H1 (cell line): ENCODE measurements around the gene PLA2G15. TPM values are rescaled to one million over a fixed set of nuclear protein-coding genes. Genes with fewer than 3 reads are reported as not detected.

ENCODE experiments used
- BCL11A ChIP-seq, 2 experiments: IDR thresholded peaks; one replicate each; pipeline ENCODE4 v1.6.1; 2011; ENCODE audit warnings: low read depth in 2 of 2, low read length in 2 of 2, mild to moderate bottlenecking in 2 of 2
- CBX5 ChIP-seq: fragments of 300-800, 300-1000 bp; sonication (generic); IDR thresholded peaks from 2 replicates; pipeline ENCODE4 v1.7.1; 2016; ENCODE audit warnings: antibody characterized with exemption, low read length, low read depth
- CBX8 ChIP-seq: fragments of 300-800, 300-1000 bp; sonication (generic); IDR thresholded peaks from 2 replicates; pipeline ENCODE4 v1.7.1; 2016; ENCODE audit warnings: low read depth, low read length, borderline replicate concordance
- USF2 ChIP-seq: IDR thresholded peaks from 2 replicates; pipeline ENCODE4 v1.6.1; 2011; ENCODE audit warnings: low read length, improper control_type of control experiment
- polyA plus RNA-seq, 7 experiments: library from polyadenylated mRNA; depleted of rRNA in 3 of 7; stranded (reverse) in 5 of 7; unstranded in 2 of 7; fragments of >200 nt in 5 of 7; fragments of 200-250 nt in 2 of 7; gene quantifications; 1 replicate in 5 of 7; 2 replicates in 1 of 7; 4 replicates in 1 of 7; pipeline versions ENCODE4 v1.2.1 to v1.2.3, GENCODE V29; 2011 to 2013; ENCODE audit warnings: missing spikeins in 2 of 7, mixed read lengths in 2 of 7
- total RNA-seq: library from RNA; stranded (reverse); fragmentation: NEBNext Ultra II Directional; extraction: Animal tissue kit (Norgen Biotek cat#: 25700); gene quantifications from 2 replicates; pipeline ENCODE4 v1.2.1, GENCODE V29; 2021

Gene PLA2G15
- total and polyA plus RNA-seq, 2 of the 8 experiments (the other 6 are each of a cell fraction or from before 2014, with no cell fraction given): 11.2 to 12.0 TPM

DNA sequence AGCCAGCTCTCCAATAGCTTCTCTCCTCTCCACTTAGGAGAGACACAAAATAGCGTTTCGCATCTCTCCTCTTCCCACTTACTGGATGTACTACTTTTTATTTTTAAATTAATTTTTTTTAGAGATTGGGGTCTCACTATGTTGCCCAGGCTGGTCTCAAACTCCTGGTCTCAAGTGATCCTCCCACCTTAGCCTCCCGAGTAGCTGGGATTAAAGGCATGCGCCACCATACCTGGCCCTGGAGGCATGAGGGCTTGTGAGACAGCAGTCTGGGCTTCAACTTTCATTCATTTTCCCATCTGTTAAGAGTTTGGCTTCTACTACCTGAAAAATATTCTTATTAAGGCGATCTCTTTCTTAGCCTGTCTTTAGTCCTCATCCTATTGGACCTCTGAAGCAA lies 47.3 kb downstream of the PLA2G15 start (continued):
- no peak for TF ChIP-seq BCL11A (IDR thresholded peaks at IDR 0.05; ENCODE audit: low read depth in 2 of 2, low read length in 2 of 2)
- TF ChIP-seq CBX8: no peak
- TF ChIP-seq CBX5: no peak
- TF ChIP-seq USF2: no peak
